SK-N-MC (cell line): Measurements from ENCODE around the gene SEC14L1.

Source experiments
- EZH2 ChIP-seq: fragments of 200-600 bp; sonication (generic); IDR thresholded peaks from one replicate; pipeline ENCODE4 v1.6.1; 2017; ENCODE audit warnings: antibody characterized with exemption
- POLR2AphosphoS5 ChIP-seq: IDR thresholded peaks from 2 replicates; pipeline ENCODE4 v1.6.1; 2012; ENCODE audit warnings: mild to moderate bottlenecking, low read depth, low read length, borderline replicate concordance

DNA sequence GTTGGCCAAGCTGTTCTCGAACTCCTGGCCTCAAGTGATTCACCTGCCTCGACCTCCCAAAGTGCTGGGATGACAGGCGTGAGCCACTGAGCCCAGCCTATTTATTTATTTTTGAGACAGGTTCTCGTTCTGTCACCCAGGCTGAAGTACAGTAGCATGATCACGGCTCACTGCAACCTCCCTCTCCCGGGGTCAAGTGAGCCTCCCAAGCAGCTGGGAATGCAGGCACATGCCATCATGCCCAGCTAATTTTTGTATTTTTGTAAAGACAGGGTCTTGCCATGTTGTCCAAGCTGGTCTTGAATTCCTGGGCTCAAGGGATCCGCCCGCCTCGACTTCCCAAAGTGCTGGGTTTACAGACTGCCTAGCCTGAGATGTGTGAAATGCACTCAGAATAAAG, 10.2 kb upstream of the SEC14L1 start:
- no peak for TF ChIP-seq EZH2
- TF ChIP-seq POLR2AphosphoS5: no peak
